HepG2 (cell line): Measurements from ENCODE around the gene EPB41L2. TPM values are rescaled to one million over a fixed set of nuclear protein-coding genes. Genes with fewer than 3 reads are reported as not detected.

ENCODE experiments used
- ATF1 ChIP-seq: IDR thresholded peaks from 2 replicates; pipeline ENCODE4 v1.6.1; 2016; ENCODE audit warnings: mild to moderate bottlenecking, control low read depth
- BATF2 ChIP-seq: sonication (generic); formaldehyde crosslinking; IDR thresholded peaks from 2 replicates; pipeline ENCODE4 v1.8.0; 2022; ENCODE audit warnings: mild to moderate bottlenecking, missing genetic modification reagents, moderate library complexity
- CREBL2 ChIP-seq: sonication (generic); formaldehyde crosslinking; IDR thresholded peaks from 2 replicates; pipeline ENCODE4 v1.8.1; 2023; ENCODE audit warnings: missing genetic modification reagents, mild to moderate bottlenecking, borderline replicate concordance
- FOXC1 ChIP-seq: sonication (generic); formaldehyde crosslinking; IDR thresholded peaks from 2 replicates; pipeline ENCODE4 v1.8.0; 2022; ENCODE audit warnings: mild to moderate bottlenecking, missing genetic modification reagents, borderline replicate concordance
- FUBP1 ChIP-seq: sonication (generic); formaldehyde crosslinking; IDR thresholded peaks from 2 replicates; pipeline ENCODE4 v1.5.1; 2020; ENCODE audit warnings: missing genetic modification reagents, mild to moderate bottlenecking, borderline replicate concordance
- HDAC2 ChIP-seq: sonication (generic); formaldehyde crosslinking; IDR thresholded peaks from 2 replicates; pipeline ENCODE4 v1.4.0; 2020; ENCODE audit warnings: missing genetic modification reagents
- LCORL ChIP-seq, 2 experiments: fragments of 450-650 bp in 1 of 2; sonication (generic) in 1 of 2; formaldehyde crosslinking in 1 of 2; IDR thresholded peaks; 2 replicates each; pipeline versions ENCODE4 v1.5.0 to v1.6.1; 2017 to 2020; ENCODE audit warnings: antibody characterized with exemption in 1 of 2, missing genetic modification reagents in 1 of 2
- MAFF ChIP-seq: IDR thresholded peaks from 2 replicates; pipeline ENCODE4 v1.6.1; 2011; ENCODE audit warnings: low read depth, low read length, improper control_type of control experiment
- NFIB ChIP-seq: sonication (generic); formaldehyde crosslinking; IDR thresholded peaks from 2 replicates; pipeline ENCODE4 v1.9.0; 2021; ENCODE audit warnings: missing genetic modification reagents, mild to moderate bottlenecking, borderline replicate concordance
- NPAS2 ChIP-seq: sonication (generic); formaldehyde crosslinking; IDR thresholded peaks from 2 replicates; pipeline ENCODE4 v1.8.0; 2022; ENCODE audit warnings: mild to moderate bottlenecking, missing genetic modification reagents, borderline replicate concordance
- PBX2 ChIP-seq: IDR thresholded peaks from 2 replicates; pipeline ENCODE4 v1.6.1; 2016; ENCODE audit warnings: control low read depth
- SMYD3 ChIP-seq: sonication (generic); formaldehyde crosslinking; IDR thresholded peaks from 2 replicates; pipeline ENCODE4 v1.8.1; 2023; ENCODE audit warnings: mild to moderate bottlenecking, missing genetic modification reagents
- TBX2 ChIP-seq: sonication (generic); formaldehyde crosslinking; IDR thresholded peaks from 2 replicates; pipeline ENCODE4 v1.5.0; 2020; ENCODE audit warnings: missing genetic modification reagents, mild to moderate bottlenecking, borderline replicate concordance
- TBX3 ChIP-seq: fragments of 450-650 bp; IDR thresholded peaks from 2 replicates; pipeline ENCODE4 v1.6.1; 2017; ENCODE audit warnings: antibody characterized with exemption, mild to moderate bottlenecking, inconsistent platforms, borderline replicate concordance
- ZNF142 ChIP-seq: sonication (generic); formaldehyde crosslinking; IDR thresholded peaks from 2 replicates; pipeline ENCODE4 v1.4.0; 2020; ENCODE audit warnings: missing genetic modification reagents
- ZNF30 ChIP-seq: sonication (generic); formaldehyde crosslinking; IDR thresholded peaks from 2 replicates; pipeline ENCODE4 v1.5.0; 2020; ENCODE audit warnings: mild to moderate bottlenecking, missing genetic modification reagents
- ZNF883 ChIP-seq: sonication (generic); formaldehyde crosslinking; IDR thresholded peaks from 2 replicates; pipeline ENCODE4 v1.5.1; 2020; ENCODE audit warnings: mild to moderate bottlenecking, missing genetic modification reagents; ENCODE audit errors: not compliant biosample characterization
- polyA plus RNA-seq, 8 experiments: library from polyadenylated mRNA; depleted of rRNA in 3 of 8; stranded (reverse) in 7 of 8; unstranded in 1 of 8; fragments of >200 nt; fragmentation: Illumina TruSeq in 4 of 8; extraction: Trizol in 4 of 8; gene quantifications; 2 replicates each; pipeline versions ENCODE4 v1.2.1 to v1.2.3, GENCODE V29; 2011 to 2016; ENCODE audit warnings: low read depth in 4 of 8, missing spikeins in 1 of 8, mixed read lengths in 1 of 8; ENCODE audit not compliant: insufficient read depth in 1 of 8
- total RNA-seq, 5 experiments: library from RNA; depleted of rRNA; stranded (reverse); fragments of >200 nt; fragmentation: Illumina TruSeq; extraction: Trizol; gene quantifications; 2 replicates each; pipeline ENCODE4 v1.2.3, GENCODE V29; 2016; ENCODE audit warnings: low read depth in 1 of 5

Gene EPB41L2
- total and polyA plus RNA-seq, 2 of the 13 experiments (the other 11 are each of a cell fraction or from before 2014, with no cell fraction given): 41.7 to 56.4 TPM

- TF ChIP-seq ZNF142 (no peak; the same call in 1 of the 2 replicates), PBX2 (CRISPR knock-in tag) (no peak; the same call in 1 of the 2 replicates), NPAS2 (CRISPR knock-in tag) (no peak), FOXC1 (CRISPR knock-in tag) (peak; percentile 36; the same call in 1 of the 2 replicates), FUBP1 (CRISPR knock-in tag) (no peak), BATF2 (CRISPR knock-in tag) (no peak), ATF1 (CRISPR knock-in tag) (no peak), HDAC2 (peak; percentile 96), MAFF (no peak), SMYD3 (CRISPR knock-in tag) (no peak), ZNF883 (CRISPR knock-in tag) (no peak), CREBL2 (CRISPR knock-in tag) (no peak), LCORL (IDR thresholded peaks at IDR 0.05) (no peak), LCORL (CRISPR knock-in tag; IDR thresholded peaks at IDR 0.05) (peak; percentile 70; the same call in 1 of the 2 replicates), TBX2 (peak; percentile 66; the same call in 1 of the 2 replicates), NFIB (CRISPR knock-in tag) (no peak), ZNF30 (CRISPR knock-in tag) (no peak), TBX3 (no peak)
These were observed 198.7 kb downstream of the EPB41L2 start (continued) for GRCh38 chr6:130864344-130864743.
